OCI-LY1 (cell line): ENCODE results near the gene KIF13A.

ENCODE experiments used
- CTCF ChIP-seq: fragments of 200-600 bp; sonication (generic), shearing (Covaris generic); IDR thresholded peaks from 2 replicates; pipeline ENCODE4 v1.5.1; 2017; ENCODE audit warnings: mild to moderate bottlenecking, antibody characterized with exemption, low read length, moderate library complexity, mixed read lengths
- EZH2 ChIP-seq: fragments of 200-600 bp; sonication (generic), shearing (Covaris generic); IDR thresholded peaks from 2 replicates; pipeline ENCODE4 v1.8.0; 2017; ENCODE audit warnings: borderline replicate concordance, mixed run types, mild to moderate bottlenecking, antibody characterized with exemption, low read length, moderate library complexity, mixed read lengths

DNA sequence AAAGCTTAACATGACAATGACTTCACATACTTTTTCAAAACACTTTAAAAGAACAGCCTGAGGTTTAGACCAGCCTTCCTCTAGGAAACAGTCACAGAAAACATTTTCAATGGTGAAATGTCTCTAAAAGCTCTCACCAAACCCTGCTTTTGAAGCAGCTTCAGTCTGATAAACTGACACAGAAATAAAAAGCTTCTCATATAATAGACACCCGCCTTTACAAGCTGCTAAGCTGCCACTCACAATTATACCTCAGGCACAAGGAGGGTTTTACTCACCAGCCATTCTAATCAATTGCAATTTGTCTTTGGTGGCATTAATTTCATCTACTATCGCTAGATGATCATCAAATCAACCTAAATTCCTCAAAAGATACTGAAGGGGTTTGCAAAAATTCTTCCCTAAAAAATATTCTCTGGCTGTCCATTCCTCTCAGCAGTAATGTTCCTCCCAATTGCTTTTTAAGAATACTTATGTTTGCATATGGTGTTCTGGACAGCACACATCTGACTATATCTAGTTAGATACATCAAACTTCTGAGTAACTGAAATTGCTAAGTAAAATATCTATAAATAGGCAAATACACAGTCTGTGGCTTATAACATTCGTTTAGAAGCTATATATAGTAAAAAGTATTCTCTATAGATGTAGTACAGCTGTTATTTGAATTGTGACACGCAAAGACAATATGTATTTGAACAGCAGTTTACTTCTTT, 29.4 kb downstream of the KIF13A start:
- TF ChIP-seq EZH2 (no peak), CTCF (no peak)
